IMR-90 (cell line): Measurements from ENCODE around the gene ZNF132. TPM values are rescaled to one million over a fixed set of nuclear protein-coding genes. Genes with fewer than 3 reads are reported as not detected.

Experiments
- ATAC-seq: fragments of 200-7000 bp; cut with Tn5 transposase; 2 replicates; pipeline ENCODE4 v1.9.1; 2020; ENCODE audit warnings: low read depth, mild to moderate bottlenecking, moderate library complexity
- BruUV-seq: library from RNA; stranded (reverse); fragments of 400-500 nt; replicated peaks from 2 replicates; lab custom pipeline; 2021; lab: Mats Ljungman, UMichigan
- CTCF ChIA-PET: fragments of 300-600 bp; formaldehyde crosslinking; extraction: SDS; loops from one replicate; lab custom pipeline; 2021; ENCODE audit warnings: antibody characterized with exemption; lab: Yijun Ruan, JAX
- POLR2A ChIA-PET: fragments of 300-600 bp; sonication (Branson Sonifier 250); formaldehyde crosslinking; loops from one replicate; lab custom pipeline; 2022; ENCODE audit warnings: antibody characterized with exemption; ENCODE audit not compliant: unreplicated experiment; lab: Charles Lee
- DNase-seq: peaks from one replicate; pipeline ENCODE4 v3.0.0; 2013
- H2AFZ ChIP-seq: replicated peaks from 2 replicates; pipeline ENCODE3; 2013; ENCODE audit warnings: low read length, mild to moderate bottlenecking; ENCODE audit not compliant: poor library complexity
- H2AK5ac ChIP-seq: 2 replicates; pipeline ENCODE4 v1.6.1; 2013; ENCODE audit warnings: low read depth, low read length, inconsistent platforms
- H2AK9ac ChIP-seq: replicated peaks from 2 replicates; pipeline ENCODE3; 2013; ENCODE audit warnings: mild to moderate bottlenecking, low read depth, low read length, moderate library complexity; ENCODE audit not compliant: poor library complexity
- H2BK120ac ChIP-seq: 2 replicates; pipeline ENCODE4 v1.6.1; 2013; ENCODE audit warnings: low read depth, low read length, inconsistent platforms
- H2BK15ac ChIP-seq: 3 replicates; pipeline ENCODE4 v1.6.1; 2013; ENCODE audit warnings: low read depth, low read length, inconsistent platforms
- H2BK20ac ChIP-seq: 2 replicates; pipeline ENCODE4 v1.6.1; 2013; ENCODE audit warnings: low read depth, mild to moderate bottlenecking, inconsistent platforms, low read length, moderate library complexity
- H2BK5ac ChIP-seq: 2 replicates; pipeline ENCODE4 v1.6.1; 2013; ENCODE audit warnings: mild to moderate bottlenecking, low read depth, low read length, inconsistent platforms; ENCODE audit not compliant: poor library complexity, severe bottlenecking
- H3K14ac ChIP-seq: replicated peaks from 2 replicates; pipeline ENCODE4 v1.6.1; 2013; ENCODE audit warnings: low read depth, low read length, inconsistent platforms
- H3K18ac ChIP-seq: 2 replicates; pipeline ENCODE4 v1.6.1; 2013; ENCODE audit warnings: low read depth, low read length, control low read depth
- H3K23ac ChIP-seq: 2 replicates; pipeline ENCODE4 v1.6.1; 2013; ENCODE audit warnings: low read depth, low read length, inconsistent platforms
- H3K27ac ChIP-seq: 2 replicates; pipeline ENCODE4 v1.5.1; 2013; ENCODE audit warnings: mild to moderate bottlenecking, control low read depth, low read length; ENCODE audit not compliant: insufficient read depth
- H3K27me3 ChIP-seq: 2 replicates; pipeline ENCODE4 v1.6.1; 2013; ENCODE audit warnings: low read length; ENCODE audit not compliant: control insufficient read depth, insufficient read depth
- H3K36me3 ChIP-seq: 2 replicates; pipeline ENCODE4 v1.6.1; 2013; ENCODE audit warnings: low read length, mixed read lengths; ENCODE audit not compliant: control insufficient read depth, insufficient read depth
- H3K4ac ChIP-seq: 2 replicates; pipeline ENCODE4 v1.6.1; 2013; ENCODE audit warnings: low read depth, low read length, inconsistent platforms
- H3K4me1 ChIP-seq: 2 replicates; pipeline ENCODE4 v1.6.1; 2013; ENCODE audit warnings: low read length, mixed read lengths; ENCODE audit not compliant: control insufficient read depth, insufficient read depth
- H3K4me2 ChIP-seq: 2 replicates; pipeline ENCODE4 v1.6.1; 2013; ENCODE audit warnings: low read depth, mild to moderate bottlenecking, control low read depth, low read length, moderate library complexity
- H3K4me3 ChIP-seq: 2 replicates; pipeline ENCODE4 v1.5.1; 2013; ENCODE audit warnings: low read depth, mild to moderate bottlenecking, control low read depth, low read length, moderate library complexity; ENCODE audit not compliant: insufficient read depth
- H3K56ac ChIP-seq: 2 replicates; pipeline ENCODE4 v1.6.1; 2013; ENCODE audit warnings: low read length, inconsistent platforms; ENCODE audit not compliant: insufficient read depth; ENCODE audit errors: extremely low read depth
- H3K79me1 ChIP-seq, 2 experiments: 2 replicates each; pipeline ENCODE4 v1.6.1; 2013; ENCODE audit warnings: low read length in 2 of 2, inconsistent platforms in 1 of 2, low read depth in 1 of 2
- H3K9ac ChIP-seq: 2 replicates; pipeline ENCODE4 v1.6.1; 2013; ENCODE audit warnings: low read depth, low read length, control low read depth
- H3K9me1 ChIP-seq: 2 replicates; pipeline ENCODE4 v1.6.1; 2013; ENCODE audit warnings: low read length, inconsistent platforms; ENCODE audit not compliant: insufficient read depth
- H3K9me3 ChIP-seq: 2 replicates; pipeline ENCODE4 v1.6.1; 2013; ENCODE audit warnings: low read length; ENCODE audit not compliant: control insufficient read depth, insufficient read depth
- H4K20me1 ChIP-seq: 2 replicates; pipeline ENCODE4 v1.6.1; 2013; ENCODE audit warnings: low read length, inconsistent platforms; ENCODE audit not compliant: insufficient read depth
- H4K5ac ChIP-seq: 2 replicates; pipeline ENCODE4 v1.6.1; 2013; ENCODE audit warnings: mild to moderate bottlenecking, low read depth, low read length, control low read depth
- H4K8ac ChIP-seq, 2 experiments: 2 replicates each; pipeline ENCODE4 v1.6.1; 2013; ENCODE audit warnings: low read depth in 2 of 2, low read length in 2 of 2, control low read depth in 1 of 2, inconsistent platforms in 1 of 2
- H4K91ac ChIP-seq: 2 replicates; pipeline ENCODE4 v1.6.1; 2013; ENCODE audit warnings: low read depth, low read length, inconsistent platforms; ENCODE audit not compliant: insufficient read depth
- BHLHE40 ChIP-seq: fragments of 150-350 bp; IDR thresholded peaks from 2 replicates; pipeline ENCODE4 v1.6.1; 2016; ENCODE audit warnings: mild to moderate bottlenecking, low read depth, low read length
- CEBPB ChIP-seq: IDR thresholded peaks from 2 replicates; pipeline ENCODE4 v1.6.1; 2012; ENCODE audit warnings: low read depth, low read length, improper control_type of control experiment
- CHD1 ChIP-seq: IDR thresholded peaks from 2 replicates; pipeline ENCODE4 v1.6.1; 2012; ENCODE audit warnings: low read depth, low read length, improper control_type of control experiment
- CTCF ChIP-seq: conservative IDR thresholded peaks from 2 replicates; pipeline ENCODE4 v1.5.1; 2012; ENCODE audit warnings: mild to moderate bottlenecking, low read depth, low read length, improper control_type of control experiment
- FOS ChIP-seq: fragments of 150-350 bp; IDR thresholded peaks from 2 replicates; pipeline ENCODE4 v1.6.1; 2016; ENCODE audit warnings: low read depth, low read length
- MAFK ChIP-seq: IDR thresholded peaks from 2 replicates; pipeline ENCODE4 v1.6.1; 2012; ENCODE audit warnings: low read depth, low read length, improper control_type of control experiment
- MAZ ChIP-seq: IDR thresholded peaks from 2 replicates; pipeline ENCODE4 v1.6.1; 2012; ENCODE audit warnings: low read depth, mild to moderate bottlenecking, low read length, improper control_type of control experiment, moderate library complexity, borderline replicate concordance
- MXI1 ChIP-seq: IDR thresholded peaks from 2 replicates; pipeline ENCODE4 v1.6.1; 2012; ENCODE audit warnings: low read depth, mild to moderate bottlenecking, low read length, moderate library complexity, borderline replicate concordance
- NFE2L2 ChIP-seq: fragments of 150-350 bp; IDR thresholded peaks from 2 replicates; pipeline ENCODE4 v1.6.1; 2016; ENCODE audit warnings: low read depth, mild to moderate bottlenecking, low read length
- POLR2A ChIP-seq: IDR thresholded peaks from 2 replicates; pipeline ENCODE4 v1.6.1; 2012; ENCODE audit warnings: mild to moderate bottlenecking, low read depth, low read length
- RAD21 ChIP-seq: IDR thresholded peaks from 2 replicates; pipeline ENCODE4 v1.6.1; 2012; ENCODE audit warnings: low read length, improper control_type of control experiment
- RCOR1 ChIP-seq: IDR thresholded peaks from 2 replicates; pipeline ENCODE4 v1.6.1; 2012; ENCODE audit warnings: mild to moderate bottlenecking, low read length, improper control_type of control experiment; ENCODE audit not compliant: insufficient replicate concordance
- RFX5 ChIP-seq: IDR thresholded peaks from 2 replicates; pipeline ENCODE4 v1.8.0; 2012; ENCODE audit warnings: low read depth, mild to moderate bottlenecking, low read length, moderate library complexity
- SMC3 ChIP-seq: fragments of 150-350 bp; IDR thresholded peaks from 2 replicates; pipeline ENCODE4 v1.6.1; 2016; ENCODE audit warnings: low read depth, mild to moderate bottlenecking, antibody characterized with exemption, low read length, moderate library complexity
- USF2 ChIP-seq: fragments of 150-350 bp; IDR thresholded peaks from 2 replicates; pipeline ENCODE4 v1.6.1; 2017; ENCODE audit warnings: mild to moderate bottlenecking, antibody characterized with exemption, low read length, low read depth
- WGBS, 2 experiments: methylation state at CpG; one replicate each; pipeline versions ENCODE4 v1.1.5 to v1.1.7; 2013; ENCODE audit warnings: missing lambda C conversion rate in 2 of 2; ENCODE audit not compliant: insufficient read length in 1 of 2; ENCODE audit errors: extremely low coverage in 2 of 2; 5-methylcytosine and 5-hydroxymethylcytosine counted together
- dilution Hi-C: fragments of 300-500 bp; cut with HindIII; formaldehyde crosslinking; loops from one replicate; pipeline ENCODE4 v1.14.3; 2018; ENCODE audit warnings: low sequenced_read_pairs; ENCODE audit not compliant: unreplicated experiment
- in situ Hi-C: fragments of 300-500 bp; cut with MboI; formaldehyde crosslinking; loops from 3 replicates; pipeline ENCODE4 v1.14.3; 2019; ENCODE audit warnings: low sequenced_read_pairs, inconsistent platforms, mixed read lengths
- intact Hi-C: fragments of 100-400 bp; cut with micrococcal nuclease; formaldehyde crosslinking; loops from 2 replicates; pipeline ENCODE4 v1.10.0; 2022
- polyA plus RNA-seq, 3 experiments: library from polyadenylated mRNA; depleted of rRNA; stranded (reverse); fragments of >200 nt; gene quantifications; 2 replicates each; pipeline ENCODE4 v1.2.3, GENCODE V29; 2012; ENCODE audit warnings: low replicate concordance in 1 of 3
- total RNA-seq: library from RNA; depleted of rRNA; stranded (reverse); fragments of >200 nt; gene quantifications from 2 replicates; pipeline ENCODE4 v1.2.3, GENCODE V29; 2012
- TF ChIP-seq, protein P1 (sequence below): fragments of 150-350 bp; IDR thresholded peaks from 2 replicates; pipeline ENCODE4 v1.6.1; 2016; ENCODE audit warnings: low read depth, mild to moderate bottlenecking, low read length, moderate library complexity, borderline replicate concordance

The ZNF132 gene
- total and polyA plus RNA-seq, 2 of the 4 experiments (the other 2 are of a cell fraction): 2.4 to 13.6 TPM

DNA sequence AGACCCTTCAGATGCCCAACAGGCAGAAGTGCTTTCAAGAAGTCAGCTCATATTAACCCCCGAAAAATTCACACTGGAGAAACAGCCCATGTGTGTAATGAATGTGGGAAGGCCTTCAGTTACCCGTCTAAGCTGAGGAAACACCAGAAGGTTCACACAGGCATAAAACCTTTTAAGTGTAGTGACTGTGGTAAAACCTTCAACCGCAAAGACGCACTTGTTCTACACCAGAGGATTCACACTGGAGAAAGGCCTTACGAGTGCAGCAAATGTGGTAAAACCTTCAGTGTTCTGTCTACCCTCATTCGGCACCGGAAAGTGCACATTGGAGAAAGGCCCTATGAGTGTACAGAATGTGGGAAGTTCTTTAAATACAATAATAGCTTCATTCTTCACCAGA is 22.9 kb downstream of the ZNF132 start:
- CTCF ChIA-PET: no interaction called here
- Histone ChIP-seq H4K20me1 (no peaks in the 10 kb centered on the region), H3K4me1 (no peaks in the 10 kb centered on the region), H4K91ac (no peak overlapping the region), H3K56ac (no peak overlapping the region), H4K5ac (no peak overlapping the region), H3K9ac (no peak overlapping the region), H3K27me3 (no peaks in the 10 kb centered on the region), H3K9me3 (peaks cover 22% of the 10 kb centered on the region), H3K4ac (no peak overlapping the region), H3K23ac (no peak overlapping the region), H2BK120ac (no peak overlapping the region), H2BK15ac (no peak overlapping the region), H2BK5ac (no peak overlapping the region), H2BK20ac (no peak overlapping the region), H3K4me2 (no peak overlapping the region), H2AFZ (no peak overlapping the region), H3K9me1 (no peaks in the 10 kb centered on the region), H2AK5ac (no peak overlapping the region), H3K14ac (no peak overlapping the region), H3K18ac (no peak overlapping the region), H3K79me1 (peaks cover 23 to 32% of the 10 kb centered on the region in 2 experiments), H3K27ac (no peak overlapping the region), H3K36me3 (peaks cover 52% of the 10 kb centered on the region), H2AK9ac (no peak overlapping the region), H4K8ac (no peak overlapping the region), H3K4me3 (no peak overlapping the region)
- DNase-seq (no peak), ATAC-seq (no peak)
- in situ Hi-C loops: no loop called here
- 100% methylated on average over 2 of the region's 7 CpGs; no CpG with 5 or more reads in 1 of the 2 experiments for WGBS, 2 experiments
- intact Hi-C loops: no loop called here
- dilution Hi-C loops: no loop called here
- TF ChIP-seq CTCF: no peak
- no peak for TF ChIP-seq POLR2A
- no peak for TF ChIP-seq SMC3
- TF ChIP-seq, protein P1, sequence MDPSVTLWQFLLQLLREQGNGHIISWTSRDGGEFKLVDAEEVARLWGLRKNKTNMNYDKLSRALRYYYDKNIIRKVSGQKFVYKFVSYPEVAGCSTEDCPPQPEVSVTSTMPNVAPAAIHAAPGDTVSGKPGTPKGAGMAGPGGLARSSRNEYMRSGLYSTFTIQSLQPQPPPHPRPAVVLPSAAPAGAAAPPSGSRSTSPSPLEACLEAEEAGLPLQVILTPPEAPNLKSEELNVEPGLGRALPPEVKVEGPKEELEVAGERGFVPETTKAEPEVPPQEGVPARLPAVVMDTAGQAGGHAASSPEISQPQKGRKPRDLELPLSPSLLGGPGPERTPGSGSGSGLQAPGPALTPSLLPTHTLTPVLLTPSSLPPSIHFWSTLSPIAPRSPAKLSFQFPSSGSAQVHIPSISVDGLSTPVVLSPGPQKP: no peak
- TF ChIP-seq CHD1: no peak
- TF ChIP-seq CEBPB: no peak
- no peak for TF ChIP-seq BHLHE40
- TF ChIP-seq MAFK: no peak
- TF ChIP-seq MXI1: no peak
- no peak for TF ChIP-seq RAD21
- TF ChIP-seq RCOR1: no peak
- TF ChIP-seq MAZ: no peak
- TF ChIP-seq FOS: no peak
- no peak for TF ChIP-seq USF2
- TF ChIP-seq RFX5: no peak
- TF ChIP-seq NFE2L2: no peak
- TSS peak; percentile 53 for BruUV-seq
- POLR2A ChIA-PET: no interaction called here
